ENCODE measurements around the gene CNOT8.

Gene CNOT8

GRCh38 chr5:154923441-154924430 lies 65.3 kb downstream of the CNOT8 start:
- DNase-seq (ENCODE audit: low spot score), result no peak

Measured in SW480 (cell line).